GM12801 (cell line): ENCODE data around the gene CDC42EP5.

Experiments used
- TF ChIP-seq, protein P1 (sequence below): IDR thresholded peaks from one replicate; pipeline ENCODE4 v1.5.1; 2011; ENCODE audit warnings: control low read depth; ENCODE audit not compliant: insufficient read length; ENCODE audit errors: extremely low read depth

CDC42EP5 gene

DNA sequence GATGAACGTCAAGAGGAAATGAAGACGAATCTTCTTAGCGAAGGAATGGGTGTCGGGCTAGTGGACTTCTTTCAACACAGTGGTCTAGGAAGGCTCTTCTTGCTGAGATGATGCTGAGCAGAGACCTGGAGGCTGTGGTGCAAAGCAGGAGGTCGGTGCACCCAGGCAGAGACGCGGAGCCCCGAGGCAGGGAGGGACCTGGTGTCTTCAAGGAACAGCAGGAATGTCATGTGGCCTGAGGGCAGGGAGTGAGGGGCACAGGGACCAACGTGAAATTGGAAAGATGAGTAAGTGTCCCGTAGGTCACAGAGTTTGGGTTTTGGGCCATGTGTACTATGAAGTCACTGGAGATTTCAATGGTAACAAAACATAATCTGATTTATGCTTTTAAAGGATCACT lies 11.4 kb upstream of the CDC42EP5 start:
- TF ChIP-seq, protein P1, sequence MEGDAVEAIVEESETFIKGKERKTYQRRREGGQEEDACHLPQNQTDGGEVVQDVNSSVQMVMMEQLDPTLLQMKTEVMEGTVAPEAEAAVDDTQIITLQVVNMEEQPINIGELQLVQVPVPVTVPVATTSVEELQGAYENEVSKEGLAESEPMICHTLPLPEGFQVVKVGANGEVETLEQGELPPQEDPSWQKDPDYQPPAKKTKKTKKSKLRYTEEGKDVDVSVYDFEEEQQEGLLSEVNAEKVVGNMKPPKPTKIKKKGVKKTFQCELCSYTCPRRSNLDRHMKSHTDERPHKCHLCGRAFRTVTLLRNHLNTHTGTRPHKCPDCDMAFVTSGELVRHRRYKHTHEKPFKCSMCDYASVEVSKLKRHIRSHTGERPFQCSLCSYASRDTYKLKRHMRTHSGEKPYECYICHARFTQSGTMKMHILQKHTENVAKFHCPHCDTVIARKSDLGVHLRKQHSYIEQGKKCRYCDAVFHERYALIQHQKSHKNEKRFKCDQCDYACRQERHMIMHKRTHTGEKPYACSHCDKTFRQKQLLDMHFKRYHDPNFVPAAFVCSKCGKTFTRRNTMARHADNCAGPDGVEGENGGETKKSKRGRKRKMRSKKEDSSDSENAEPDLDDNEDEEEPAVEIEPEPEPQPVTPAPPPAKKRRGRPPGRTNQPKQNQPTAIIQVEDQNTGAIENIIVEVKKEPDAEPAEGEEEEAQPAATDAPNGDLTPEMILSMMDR: no peak

GRCh38 chr19:54482889-54483288 lies 9.8 kb upstream of the CDC42EP5 start:
- TF ChIP-seq, protein P1: no peak

- TF ChIP-seq, protein P1: no peak
Observed at GRCh38 chr19:54481326-54481930, 8.3 kb upstream of the CDC42EP5 start.

- TF ChIP-seq, protein P1: no peak
Observed at GRCh38 chr19:54480051-54480450, 7.0 kb upstream of the CDC42EP5 start.

- TF ChIP-seq, protein P1: no peak
Observed at GRCh38 chr19:54478677-54479266, 5.7 kb upstream of the CDC42EP5 start.

- TF ChIP-seq, protein P1: no peak
Observed at GRCh38 chr19:54477650-54478049, 4.6 kb upstream of the CDC42EP5 start.

DNA sequence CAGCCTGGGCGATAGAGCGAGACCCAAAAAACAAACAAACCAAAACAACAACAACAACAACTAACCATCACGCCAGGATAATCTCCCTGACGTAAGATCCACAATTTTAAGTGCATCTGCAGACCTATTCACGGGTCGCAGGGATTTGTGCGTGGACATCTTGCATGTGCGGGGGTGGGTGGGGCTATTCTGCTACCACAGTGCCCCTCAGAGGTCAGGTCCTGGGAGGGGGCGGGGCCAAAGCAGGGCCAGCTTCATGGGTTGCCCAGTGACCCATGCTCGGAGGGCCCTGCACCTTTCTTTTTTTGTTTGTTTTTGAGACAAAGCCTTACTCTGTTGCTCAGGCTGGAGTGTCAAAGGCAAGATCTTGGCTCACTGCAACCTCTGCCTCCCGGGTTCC lies 2.6 kb upstream of the CDC42EP5 start:
- TF ChIP-seq, protein P1: no peak
